IPS-20b (cell line): ENCODE results near the gene GOPC.
"Not testable (repeated sequence)": the region's sequence is repeated elsewhere in the genome, so short reads cannot be mapped to it uniquely, and the experiment has no call there.

Experiments used
- H3K27ac ChIP-seq: one replicate; pipeline ENCODE4 v1.5.1; 2013; ENCODE audit warnings: low read length
- H3K27me3 ChIP-seq: 2 replicates; pipeline ENCODE4 v1.6.1; 2013; ENCODE audit warnings: mild to moderate bottlenecking, low read length, inconsistent platforms; ENCODE audit not compliant: insufficient read depth
- H3K36me3 ChIP-seq: 2 replicates; pipeline ENCODE4 v1.6.1; 2013; ENCODE audit warnings: low read depth, mild to moderate bottlenecking, inconsistent platforms, low read length, moderate library complexity; ENCODE audit not compliant: insufficient read depth
- H3K4me1 ChIP-seq: 2 replicates; pipeline ENCODE4 v1.6.1; 2013; ENCODE audit warnings: mild to moderate bottlenecking, control low read depth, inconsistent platforms, low read length, moderate library complexity; ENCODE audit not compliant: insufficient read depth
- H3K4me3 ChIP-seq: 2 replicates; pipeline ENCODE4 v1.5.1; 2013; ENCODE audit warnings: mild to moderate bottlenecking, low read length, inconsistent platforms
- H3K9ac ChIP-seq: 2 replicates; pipeline ENCODE4 v1.6.1; 2013; ENCODE audit warnings: low read depth, mild to moderate bottlenecking, inconsistent platforms, low read length, moderate library complexity
- H3K9me3 ChIP-seq: 2 replicates; pipeline ENCODE4 v1.6.1; 2013; ENCODE audit warnings: mild to moderate bottlenecking, low read depth, low read length, inconsistent platforms; ENCODE audit not compliant: insufficient read depth

Gene GOPC

DNA sequence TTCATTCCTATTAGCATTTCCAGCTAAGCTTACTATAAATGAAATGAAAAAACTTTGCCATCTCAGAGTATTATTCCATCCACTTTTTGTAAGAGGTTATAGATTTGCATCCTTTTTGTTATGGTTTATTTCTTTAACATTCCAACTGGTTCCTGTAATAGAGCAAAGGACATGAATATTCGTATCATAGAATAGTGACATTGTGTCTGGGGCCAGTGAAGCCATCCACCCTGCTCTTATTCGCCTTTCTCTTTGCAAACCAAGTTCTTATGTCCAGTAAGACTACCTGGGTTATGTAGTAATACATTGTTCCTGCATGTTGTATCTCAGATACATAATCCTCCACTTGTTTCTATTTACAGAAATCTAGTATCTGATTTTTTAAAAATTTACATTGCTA lies 76.7 kb downstream of the GOPC start:
- no peaks in the 10 kb centered on the region; the same call in 1 of the 2 replicates for H3K36me3 ChIP-seq
- H3K27me3 ChIP-seq, result no peaks in the 10 kb centered on the region
- no peak overlapping the region for H3K27ac ChIP-seq
- 0 out of 2 replicates have a peak, but pooled peaks cover 2% of the 10 kb centered on the region for H3K4me1 ChIP-seq
- H3K9ac ChIP-seq, result no peak overlapping the region
- H3K4me3 ChIP-seq, result no peak overlapping the region
- H3K9me3 ChIP-seq, result no peaks in the 10 kb centered on the region

DNA sequence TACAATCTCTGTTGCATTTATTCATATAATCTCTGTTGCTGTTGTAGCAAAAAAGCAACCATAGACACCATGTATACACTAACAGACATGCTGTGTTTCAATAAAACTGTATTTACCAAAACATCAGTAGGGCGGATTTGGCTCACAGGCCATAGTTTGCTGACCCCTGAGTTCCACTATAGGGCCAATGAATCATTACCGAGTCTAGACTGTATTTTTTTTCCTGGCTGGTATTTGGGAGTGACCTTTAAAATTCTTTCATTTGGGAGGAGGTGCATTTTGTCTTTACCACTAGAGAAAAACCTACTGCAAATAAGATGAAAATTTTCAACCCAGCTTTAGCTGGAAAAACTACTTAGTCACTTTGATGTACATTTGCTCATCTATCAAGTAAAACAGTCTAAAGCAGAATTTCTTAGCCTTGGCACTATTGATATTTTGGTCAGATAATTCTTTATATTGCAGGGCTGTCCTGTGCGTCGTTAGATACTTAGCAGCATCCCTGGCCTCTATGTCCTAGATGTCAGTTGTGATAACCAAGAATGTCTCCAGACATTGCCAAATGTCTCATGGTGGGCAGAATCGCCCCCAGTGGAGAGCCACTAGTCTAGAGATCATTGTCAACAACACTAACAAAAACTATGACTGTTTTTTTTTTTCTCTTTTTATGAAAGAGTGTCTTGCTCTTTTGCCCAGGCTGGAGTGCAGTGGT lies 80.4 kb downstream of the GOPC start:
- no peak overlapping the region for H3K9ac ChIP-seq
- H3K36me3 ChIP-seq, result no peaks in the 10 kb centered on the region; the same call in 1 of the 2 replicates
- H3K27ac ChIP-seq, result no peak overlapping the region
- H3K9me3 ChIP-seq, result no peaks in the 10 kb centered on the region
- no peak overlapping the region for H3K4me3 ChIP-seq
- no peaks in the 10 kb centered on the region for H3K27me3 ChIP-seq
- H3K4me1 ChIP-seq, result 0 out of 2 replicates have a peak, but pooled peaks cover 2% of the 10 kb centered on the region

GRCh38 chr6:117520603-117521395 lies 81.5 kb downstream of the GOPC start:
- no peak overlapping the region for H3K4me3 ChIP-seq
- no peaks in the 10 kb centered on the region for H3K9me3 ChIP-seq
- H3K4me1 ChIP-seq, result 0 out of 2 replicates have a peak, but pooled peaks cover 2% of the 10 kb centered on the region
- H3K27me3 ChIP-seq, result no peaks in the 10 kb centered on the region
- no peak overlapping the region for H3K27ac ChIP-seq
- no peaks in the 10 kb centered on the region; the same call in 1 of the 2 replicates for H3K36me3 ChIP-seq
- no peak overlapping the region for H3K9ac ChIP-seq

DNA sequence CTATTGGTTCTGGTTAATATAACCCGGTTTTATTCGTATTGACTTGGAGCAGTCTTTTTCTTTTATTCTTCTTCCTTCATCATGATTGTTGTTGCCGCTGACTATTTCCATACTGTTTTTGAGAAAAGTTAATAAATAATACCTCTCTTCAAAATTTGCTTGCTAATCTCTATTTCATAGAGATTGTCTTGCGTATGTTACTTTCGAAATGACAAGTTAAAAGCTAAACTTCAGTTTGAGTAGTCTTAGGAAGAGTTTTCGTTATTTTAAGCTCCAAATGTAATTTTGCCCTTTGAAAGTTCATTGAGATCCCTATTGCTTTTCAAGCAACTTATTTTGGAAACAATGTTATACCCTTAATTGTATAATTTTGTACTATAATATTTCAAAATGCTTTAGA lies 83.4 kb downstream of the GOPC start:
- Histone ChIP-seq H3K9me3 (no peaks in the 10 kb centered on the region), H3K27ac (no peak overlapping the region), H3K9ac (no peak overlapping the region), H3K27me3 (no peaks in the 10 kb centered on the region), H3K4me1 (no peaks in the 10 kb centered on the region), H3K4me3 (no peak overlapping the region), H3K36me3 (no peaks in the 10 kb centered on the region; the same call in 1 of the 2 replicates)

DNA sequence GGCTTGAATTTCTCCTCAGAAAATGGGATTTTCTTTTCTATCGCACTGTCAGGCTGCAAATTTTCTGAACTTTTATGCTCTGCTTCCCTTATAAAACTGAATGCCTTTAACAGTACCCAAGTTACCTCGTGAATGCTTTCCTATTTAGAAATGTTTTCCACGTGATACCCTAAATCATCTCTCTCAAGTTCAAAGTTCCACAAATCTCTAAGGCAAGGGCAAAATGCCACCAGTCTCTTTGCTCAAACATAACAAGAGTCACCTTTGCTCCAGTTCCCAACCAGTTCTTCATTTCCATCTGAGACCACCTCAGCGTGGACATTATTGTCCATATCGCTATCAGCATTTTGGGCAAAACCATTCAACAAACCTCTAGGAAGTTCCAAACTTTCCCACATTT lies 84.3 kb downstream of the GOPC start:
- not testable (repeated sequence) for H3K9ac ChIP-seq, H3K27ac ChIP-seq, H3K36me3 ChIP-seq, H3K27me3 ChIP-seq, H3K4me3 ChIP-seq, H3K9me3 ChIP-seq, H3K4me1 ChIP-seq

GRCh38 chr6:117515326-117515725 lies 87.0 kb downstream of the GOPC start:
- no peaks in the 10 kb centered on the region for H3K9me3 ChIP-seq
- H3K4me3 ChIP-seq, result no peak overlapping the region
- H3K4me1 ChIP-seq, result peaks cover 3% of the 10 kb centered on the region; the same call in 1 of the 2 replicates
- no peak overlapping the region for H3K27ac ChIP-seq
- H3K27me3 ChIP-seq, result no peaks in the 10 kb centered on the region
- H3K9ac ChIP-seq, result no peak overlapping the region
- no peaks in the 10 kb centered on the region for H3K36me3 ChIP-seq

- peaks cover 3% of the 10 kb centered on the region; the same call in 1 of the 2 replicates for H3K4me1 ChIP-seq
- no peaks in the 10 kb centered on the region for H3K36me3 ChIP-seq
- no peaks in the 10 kb centered on the region for H3K27me3 ChIP-seq
- H3K27ac ChIP-seq, result no peak overlapping the region
- no peak overlapping the region for H3K4me3 ChIP-seq
- no peaks in the 10 kb centered on the region for H3K9me3 ChIP-seq
- no peak overlapping the region for H3K9ac ChIP-seq
Observed at GRCh38 chr6:117514655-117515054, 87.7 kb downstream of the GOPC start.

DNA sequence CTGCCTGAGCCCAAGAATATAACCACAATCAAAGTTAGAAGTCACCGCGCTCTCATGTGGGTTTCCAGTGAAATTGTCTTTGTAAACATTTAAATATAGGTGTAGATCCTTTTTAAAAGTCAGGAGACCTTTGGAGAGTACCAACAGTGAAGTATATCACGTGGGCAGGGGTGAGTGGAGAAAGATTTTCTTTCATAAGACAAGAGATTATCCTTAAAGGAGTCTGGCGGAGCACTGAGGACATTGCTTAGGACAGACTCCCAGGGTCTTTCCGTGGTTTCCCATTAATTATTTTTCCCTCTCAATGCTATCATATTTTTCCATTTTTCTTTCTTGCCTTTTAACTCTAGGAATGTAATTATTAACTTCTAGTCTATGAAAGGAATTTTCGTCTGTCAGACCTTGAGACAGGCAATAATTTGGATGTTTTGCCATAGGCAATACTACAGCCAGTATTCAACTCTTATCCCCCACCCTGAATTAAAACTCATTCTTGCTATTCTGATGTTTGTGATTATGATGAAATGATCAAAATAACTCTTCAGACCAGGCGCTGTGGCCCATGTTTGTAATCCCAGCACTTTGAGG lies 88.4 kb downstream of the GOPC start:
- Histone ChIP-seq H3K27ac (no peak overlapping the region), H3K4me3 (no peak overlapping the region), H3K4me1 (peaks cover 3% of the 10 kb centered on the region; the same call in 1 of the 2 replicates), H3K9me3 (no peaks in the 10 kb centered on the region), H3K9ac (no peak overlapping the region), H3K27me3 (no peaks in the 10 kb centered on the region), H3K36me3 (no peaks in the 10 kb centered on the region)

DNA sequence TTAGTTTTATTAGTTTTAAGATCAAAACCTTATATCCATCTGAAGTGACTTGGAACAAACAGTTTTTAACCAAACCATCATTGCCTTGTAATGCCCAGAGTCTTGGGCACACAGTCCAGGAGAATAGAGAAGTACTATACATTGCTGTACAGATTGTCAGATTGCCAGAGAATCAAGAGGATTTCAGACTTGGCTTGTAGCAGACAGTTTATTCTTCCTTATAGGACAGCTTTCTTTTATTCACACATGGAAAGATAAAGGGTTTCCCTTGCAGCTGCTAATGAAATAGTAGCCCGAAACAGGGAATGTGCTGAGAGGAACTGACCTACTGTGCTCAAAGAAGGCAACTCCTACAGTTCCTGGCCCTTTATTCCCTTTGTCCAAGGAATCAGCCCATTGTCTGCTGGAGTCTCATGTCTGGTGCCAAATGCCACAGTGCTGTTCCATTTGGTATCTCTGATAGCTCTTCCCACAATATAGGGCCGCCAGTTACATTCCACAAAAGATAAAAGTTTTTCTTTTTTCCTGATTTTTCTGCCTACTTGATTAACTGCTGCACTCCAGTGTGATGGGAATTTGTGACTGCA lies 89.2 kb downstream of the GOPC start:
- H3K9me3 ChIP-seq, result no peaks in the 10 kb centered on the region
- H3K4me3 ChIP-seq, result no peak overlapping the region
- no peaks in the 10 kb centered on the region for H3K27me3 ChIP-seq
- no peaks in the 10 kb centered on the region for H3K36me3 ChIP-seq
- H3K9ac ChIP-seq, result no peak overlapping the region
- H3K27ac ChIP-seq, result no peak overlapping the region
- H3K4me1 ChIP-seq, result peaks cover 3% of the 10 kb centered on the region; the same call in 1 of the 2 replicates

DNA sequence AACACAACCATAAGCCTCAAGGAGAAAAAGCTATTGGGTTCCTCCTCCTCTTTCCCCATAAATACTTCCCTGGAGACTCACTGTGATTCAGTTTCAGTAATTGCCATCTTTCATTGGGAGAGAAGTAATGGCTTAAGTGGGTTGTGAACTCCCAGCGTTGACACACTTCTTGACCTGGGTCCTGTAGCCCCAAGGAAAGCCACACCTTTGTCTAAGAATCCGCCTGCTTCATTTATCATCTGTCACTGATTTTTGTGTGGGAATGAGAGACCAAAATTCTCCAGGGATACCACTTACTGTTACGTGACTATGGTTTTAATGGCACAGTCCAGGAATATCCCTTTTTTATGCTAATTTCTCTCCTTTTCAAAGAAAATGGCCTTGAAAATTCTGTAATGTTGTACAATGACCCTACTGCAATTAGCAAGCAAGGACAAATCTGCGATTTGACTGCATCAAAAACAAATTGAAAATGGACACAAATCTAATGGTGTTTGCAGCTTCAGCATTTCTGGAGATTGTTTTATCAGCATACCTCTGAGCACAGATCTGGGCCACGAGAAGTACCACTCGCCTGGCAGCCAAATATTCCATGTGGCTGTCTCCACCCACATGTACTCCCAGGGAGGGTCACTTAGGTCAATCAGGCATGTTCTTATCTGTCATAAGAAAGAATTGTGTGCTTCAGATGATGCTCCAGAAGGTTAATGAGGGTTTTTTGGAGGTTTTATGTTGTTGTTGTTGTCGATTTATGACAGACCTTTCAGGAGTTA lies 90.1 kb downstream of the GOPC start:
- H3K9me3 ChIP-seq, result no peaks in the 10 kb centered on the region
- no peaks in the 10 kb centered on the region for H3K36me3 ChIP-seq
- no peak overlapping the region for H3K9ac ChIP-seq
- H3K27ac ChIP-seq, result no peak overlapping the region
- no peak overlapping the region for H3K4me3 ChIP-seq
- H3K27me3 ChIP-seq, result no peaks in the 10 kb centered on the region
- peaks cover 3% of the 10 kb centered on the region; the same call in 1 of the 2 replicates for H3K4me1 ChIP-seq
